GM18909 (cell line): ENCODE measurements around the gene COPG1.

Experiments used
- ATAC-seq: cut with Tn5 transposase; IDR thresholded peaks from one replicate; pipeline ENCODE4 v1.9.1; 2021; ENCODE audit warnings: mild to moderate bottlenecking; ENCODE audit not compliant: unreplicated experiment, poor library complexity

COPG1 gene

GRCh38 chr3:129278439-129278965 lies 29.1 kb downstream of the COPG1 start, which contains the start of gene HMCES:
Gene HMCES, plus strand, starts transcription at chr3:129278870. Its CDS starts 863 bp downstream, at chr3:129279733.
- peak; percentile 49 for ATAC-seq

DNA sequence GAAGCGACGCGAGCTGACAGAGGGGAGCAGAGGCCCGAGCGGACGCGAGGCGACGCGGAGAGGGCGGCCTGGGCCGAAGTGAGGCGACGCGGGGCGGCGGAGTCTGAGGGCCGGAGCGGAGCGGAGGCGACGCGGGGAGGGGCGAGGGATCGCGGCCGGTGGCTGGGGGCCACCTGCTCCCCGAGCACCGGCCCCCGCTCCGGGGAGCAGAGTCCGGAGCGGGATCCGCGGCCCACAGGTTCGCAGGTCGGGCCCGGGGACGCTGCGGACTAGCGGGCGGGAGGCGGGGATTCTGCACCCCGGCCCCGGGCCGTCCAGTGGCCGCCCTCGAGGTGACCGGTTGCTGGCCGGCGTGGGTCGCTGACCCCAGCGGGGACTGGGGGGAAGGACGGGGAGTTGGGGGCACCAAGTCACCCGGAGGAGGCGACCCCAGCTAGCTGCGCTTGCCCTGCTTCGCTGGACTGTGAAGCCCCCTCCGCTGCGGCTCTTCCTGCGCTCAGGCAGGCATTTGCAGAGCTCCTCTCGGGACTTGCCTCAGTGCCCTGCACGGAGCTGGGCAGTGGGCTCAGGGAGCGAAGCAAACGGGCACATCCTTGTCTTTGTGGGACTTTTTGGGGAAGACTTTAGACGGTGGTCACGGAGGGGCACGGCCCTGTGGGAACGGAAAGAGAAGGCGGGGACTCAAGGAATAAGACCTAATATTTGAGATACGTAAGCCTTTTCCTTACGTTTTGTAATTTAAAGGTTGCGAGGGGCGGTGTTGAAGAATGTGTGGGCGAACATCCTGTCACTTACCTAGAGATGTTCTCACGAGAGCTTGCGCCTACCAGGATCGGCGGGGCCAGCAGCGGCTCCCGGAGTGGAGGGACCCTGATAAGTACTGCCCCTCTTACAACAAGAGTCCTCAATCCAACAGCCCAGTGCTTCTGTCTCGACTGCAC lies 29.8 kb downstream of the COPG1 start:
- no peak for ATAC-seq

DNA sequence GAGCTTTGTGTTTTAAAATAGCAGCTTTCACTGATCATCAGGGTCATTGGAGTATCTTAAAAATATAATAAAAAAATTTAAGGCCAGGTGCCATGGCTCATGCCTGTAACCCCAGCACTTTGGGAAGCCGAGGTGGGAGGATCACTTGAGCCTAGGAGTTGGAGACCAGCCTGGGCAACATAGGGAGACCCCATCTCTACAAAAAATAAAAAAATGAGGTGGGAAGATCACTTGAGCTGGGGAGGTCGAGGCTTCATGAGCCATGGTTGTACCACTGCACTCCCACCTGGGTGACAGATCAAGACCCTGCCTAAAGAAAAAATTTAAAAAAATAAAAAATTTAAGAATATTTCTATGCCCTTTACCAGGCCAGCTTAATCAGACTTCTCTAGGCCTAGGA lies 30.8 kb downstream of the COPG1 start:
- no peak for ATAC-seq

GRCh38 chr3:129281726-129282125 lies 32.3 kb downstream of the COPG1 start:
- no peak for ATAC-seq

DNA sequence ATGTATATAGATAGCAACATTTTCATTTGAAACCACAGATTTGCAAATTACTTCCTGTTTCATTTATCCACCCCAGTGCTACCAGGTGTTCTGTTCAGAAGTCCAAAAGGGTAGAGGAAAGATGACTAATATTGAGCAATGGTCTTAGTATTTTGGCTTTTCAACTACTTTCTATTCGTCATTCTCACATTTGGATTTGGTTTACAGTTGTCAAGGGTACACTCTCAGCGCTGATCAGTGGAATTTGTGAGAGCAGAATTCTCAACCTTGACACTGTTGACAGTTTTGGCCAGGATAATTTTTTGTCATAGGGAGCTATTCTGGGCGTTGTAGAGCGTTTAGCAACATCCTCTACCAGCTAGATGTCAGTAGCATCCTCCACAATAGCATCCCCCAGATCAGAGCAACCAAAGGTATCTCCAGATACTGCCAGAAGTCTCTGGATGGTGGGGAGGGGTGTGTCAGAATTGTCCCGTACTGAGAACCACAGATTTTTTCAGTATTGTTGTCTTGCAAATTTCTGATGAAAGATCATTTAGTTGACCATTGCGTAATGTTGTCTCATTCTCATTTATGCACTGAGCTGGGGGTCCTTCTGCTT lies 33.4 kb downstream of the COPG1 start:
- peak; percentile 76 for ATAC-seq

DNA sequence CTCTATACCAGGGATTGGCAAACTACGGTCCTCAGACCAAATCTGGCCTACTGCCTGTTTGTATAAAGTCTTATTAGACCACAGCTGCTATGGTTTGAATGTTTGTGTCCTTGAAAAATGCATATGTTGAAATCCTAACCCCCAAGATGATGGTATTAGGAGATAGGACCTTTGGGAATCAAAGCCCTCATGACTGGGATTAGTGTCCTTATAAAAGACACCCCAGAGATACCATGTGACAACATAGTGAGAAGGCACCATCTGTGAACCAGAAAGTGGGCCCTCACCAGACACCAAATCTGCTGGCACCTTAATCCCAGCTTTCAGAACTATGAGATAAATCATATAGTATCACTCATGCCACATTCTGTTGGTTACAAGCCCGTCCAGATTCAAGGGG lies 36.7 kb downstream of the COPG1 start:
- no peak for ATAC-seq

- no peak for ATAC-seq
Observed at GRCh38 chr3:129288446-129288845, 39.0 kb downstream of the COPG1 start.

DNA sequence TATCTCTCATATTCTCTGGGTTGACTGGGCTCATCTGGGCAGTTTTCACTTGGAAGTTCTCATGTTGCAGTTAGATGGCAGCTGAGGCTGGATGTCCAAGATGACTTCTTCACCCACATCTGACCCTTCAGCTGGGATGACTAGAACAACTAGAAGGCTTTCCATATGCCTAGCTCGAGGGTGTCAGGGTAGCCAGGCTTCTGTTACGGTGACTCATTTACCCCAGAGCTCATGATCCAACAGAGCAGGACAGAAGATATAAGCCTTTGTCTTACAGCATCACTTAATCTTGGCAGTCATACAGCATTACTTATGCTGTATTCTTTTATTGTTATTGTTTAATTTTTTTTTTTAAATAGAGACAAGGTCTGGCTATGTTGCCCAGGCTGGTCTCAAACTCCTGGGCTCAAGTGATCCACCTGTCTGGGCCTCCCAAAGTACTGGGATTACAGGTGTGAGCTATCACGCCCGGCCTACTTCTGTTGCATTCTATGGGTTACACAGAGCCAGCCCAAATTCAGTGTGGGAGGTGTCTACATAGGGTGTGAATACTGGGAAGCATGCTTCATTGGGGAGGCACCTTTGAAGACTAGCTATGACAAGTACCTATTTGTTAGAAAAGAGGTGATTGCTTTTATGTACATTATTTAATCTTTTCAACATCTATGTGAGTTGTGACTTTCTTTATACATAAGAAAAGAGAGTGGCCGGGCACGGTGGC lies 40.0 kb downstream of the COPG1 start:
- no peak for ATAC-seq

DNA sequence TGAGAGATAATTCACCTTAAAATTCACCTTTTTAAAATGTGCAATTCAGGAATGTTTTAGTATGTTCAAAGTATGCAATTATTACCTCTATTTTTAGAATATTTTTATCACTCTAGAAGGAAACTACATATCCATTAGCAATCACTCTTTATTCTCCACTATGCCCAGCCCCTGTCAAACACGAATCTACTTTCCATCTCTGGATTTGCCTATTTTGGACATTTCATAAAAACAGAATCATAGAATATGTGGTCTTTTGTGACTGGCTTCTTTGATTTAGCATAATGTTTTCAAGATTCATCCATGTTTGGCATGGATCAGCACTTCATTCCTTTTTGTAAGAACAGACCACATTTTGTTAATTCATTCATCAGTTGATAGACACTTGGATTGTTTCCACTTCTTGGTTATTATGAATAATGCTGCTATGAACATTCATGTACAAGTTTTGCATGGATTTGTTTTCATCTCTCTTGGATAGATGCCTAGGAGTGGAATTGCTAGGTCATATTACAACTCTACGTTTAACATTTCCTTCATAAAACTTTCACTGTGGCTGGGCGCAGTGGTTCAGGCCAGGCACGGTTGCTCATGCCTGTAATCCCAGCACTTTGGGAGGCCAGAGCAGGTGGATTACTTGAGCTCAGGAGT lies 42.0 kb downstream of the COPG1 start:
- no peak for ATAC-seq

GRCh38 chr3:129295286-129295685 lies 45.9 kb downstream of the COPG1 start:
- no peak for ATAC-seq

DNA sequence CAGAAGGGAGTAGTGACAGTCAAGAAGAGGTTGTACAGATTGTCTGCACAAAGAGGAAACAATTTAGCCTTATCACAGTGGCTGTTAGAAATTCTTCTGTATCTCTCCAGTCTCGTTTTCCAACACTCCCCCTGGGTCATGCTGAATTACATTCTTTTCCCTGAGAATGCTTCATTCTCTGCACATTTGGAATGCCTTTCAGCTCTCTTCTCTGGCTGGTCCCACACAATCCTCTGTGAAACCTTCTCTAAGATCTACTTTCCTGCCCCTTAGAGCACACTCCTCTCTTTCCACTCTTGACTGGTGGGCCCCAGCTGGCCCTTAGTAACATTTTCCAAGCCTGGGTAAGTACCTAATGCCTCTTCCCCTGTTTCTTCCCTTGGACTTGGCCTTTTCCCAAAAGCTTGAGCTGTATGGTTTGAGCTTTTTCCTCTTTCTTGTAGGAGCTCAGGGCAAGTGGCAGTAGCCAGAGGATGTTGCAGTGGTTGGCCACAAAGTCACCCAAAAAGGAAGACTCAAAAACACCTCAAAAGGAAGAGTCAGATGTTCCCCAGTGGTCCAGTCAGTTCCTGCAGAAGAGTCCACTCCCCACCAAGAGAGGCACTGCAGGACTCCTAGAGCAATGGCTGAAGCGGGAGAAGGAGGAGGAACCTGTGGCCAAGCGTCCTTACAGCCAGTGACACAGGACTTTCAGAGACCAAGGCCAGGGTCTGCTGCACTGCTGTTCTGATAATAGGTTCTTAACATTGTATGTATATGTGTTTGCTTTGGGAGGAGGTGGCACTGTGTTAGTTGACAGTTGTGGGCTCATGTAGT lies 54.9 kb downstream of the COPG1 start:
- no peak for ATAC-seq

DNA sequence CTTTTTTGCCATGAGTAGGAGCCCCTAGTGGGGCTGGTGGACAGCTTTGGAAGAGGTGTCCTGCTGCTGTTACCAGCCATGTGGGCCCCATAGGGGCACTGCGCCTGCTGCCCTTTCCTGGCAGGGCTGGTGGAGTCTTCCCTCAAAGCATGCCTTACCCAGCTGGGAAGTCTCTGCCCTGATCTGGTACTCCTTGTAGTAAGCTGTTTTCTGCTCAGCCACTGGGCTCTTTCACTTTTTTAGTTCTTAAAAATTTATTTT lies 55.5 kb downstream of the COPG1 start:
- ATAC-seq, result no peak

- ATAC-seq, result no peak
Observed at GRCh38 chr3:129305592-129306091, 56.2 kb downstream of the COPG1 start.

DNA sequence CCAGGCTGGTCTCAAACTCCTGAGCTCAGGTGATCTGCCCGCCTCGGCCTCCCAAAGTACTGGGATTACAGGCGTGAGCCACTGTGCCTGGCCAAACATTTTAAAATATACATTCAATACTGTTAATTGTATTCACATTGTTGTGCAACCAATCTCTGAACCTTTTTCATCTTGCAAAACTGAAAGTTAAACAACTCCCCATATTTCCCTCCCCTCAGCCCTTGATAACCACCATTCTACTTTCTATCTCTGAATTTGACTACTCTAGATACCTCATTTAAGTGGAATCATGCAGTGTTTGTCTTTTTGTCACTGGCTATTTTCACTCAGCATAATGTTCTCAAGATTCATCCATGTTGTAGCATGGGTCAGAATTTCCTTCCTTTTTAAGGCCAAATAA lies 59.2 kb downstream of the COPG1 start:
- ATAC-seq, result no peak

- ATAC-seq, result no peak
Observed at GRCh38 chr3:129310111-129311011, 61.0 kb downstream of the COPG1 start.

DNA sequence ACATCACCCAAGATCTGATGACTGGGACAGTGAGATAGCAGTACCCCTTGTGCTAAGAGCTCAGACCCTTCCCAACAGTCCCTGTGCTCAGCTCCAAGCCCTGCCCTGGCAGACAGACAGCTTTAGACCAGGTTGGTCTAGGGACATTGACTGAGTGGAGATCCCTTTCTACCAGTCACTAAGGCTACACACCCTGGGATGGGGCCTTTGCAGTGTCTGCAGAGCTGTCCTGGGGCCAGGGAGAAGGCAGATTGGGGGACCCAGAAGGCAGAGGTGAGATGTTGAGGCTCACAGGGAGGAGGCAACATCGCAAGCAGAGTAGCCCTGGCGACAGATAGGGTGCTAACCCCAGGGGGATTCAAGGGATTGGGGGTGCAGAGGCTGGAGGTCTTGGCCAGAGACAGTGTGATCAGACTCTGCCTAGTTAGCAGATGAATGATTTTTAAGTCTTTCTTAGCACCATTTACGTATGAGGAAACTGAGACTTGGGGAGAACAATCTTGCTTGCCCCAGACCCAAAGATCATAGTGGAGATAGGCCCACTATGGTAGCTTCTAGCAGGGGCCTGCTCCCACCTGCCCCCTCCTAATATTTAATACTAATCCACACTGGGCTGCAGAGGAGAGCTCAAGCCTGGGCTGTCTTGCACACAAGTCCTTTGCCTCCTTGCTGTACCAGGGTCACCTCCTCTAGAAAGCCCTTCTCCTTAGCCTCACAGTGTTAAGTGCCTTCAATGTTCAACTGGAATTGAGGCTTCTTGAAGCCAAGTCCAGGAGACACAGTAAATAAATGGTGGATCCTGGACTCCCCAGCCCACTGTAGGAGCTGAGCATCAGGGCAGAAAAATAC lies 61.9 kb downstream of the COPG1 start:
- ATAC-seq, result no peak

- no peak for ATAC-seq
Observed at GRCh38 chr3:129312021-129312639, 62.7 kb downstream of the COPG1 start.
